HepG2 (cell line): ENCODE measurements around the gene VSTM4. TPM values are rescaled to one million over a fixed set of nuclear protein-coding genes. Genes with fewer than 3 reads are reported as not detected.

Experiments used
- ATAC-seq: fragments of 200-7000 bp; cut with Tn5 transposase; 3 replicates; pipeline ENCODE4 v1.9.1; 2020; ENCODE audit warnings: mild to moderate bottlenecking, moderate library complexity
- BruUV-seq: library from RNA; stranded (reverse); fragments of 400-500 nt; replicated peaks from 2 replicates; lab custom pipeline; 2021; lab: Mats Ljungman, UMichigan
- CTCF ChIA-PET: fragments of 300-600 bp; formaldehyde crosslinking; extraction: SDS; loops from one replicate; lab custom pipeline; 2021; ENCODE audit warnings: low total read pairs, inconsistent platforms, low intra/inter-chr PET ratio; lab: Yijun Ruan, JAX
- POLR2A ChIA-PET: fragments of 350-600 bp; sonication (Branson Sonifier 250); formaldehyde crosslinking; loops from one replicate; lab custom pipeline; 2020; ENCODE audit warnings: antibody characterized with exemption, inconsistent platforms; lab: Yijun Ruan, JAX
- DNase-seq: peaks from one replicate; pipeline ENCODE4 v3.0.0-alpha.2; 2015; ENCODE audit warnings: low spot score
- FAIRE-seq: peaks from 3 replicates; lab custom pipeline; 2011; peaks lifted over from hg19 to GRCh38; lab: Jason Lieb, UNC
- H2AFZ ChIP-seq: one replicate; pipeline ENCODE4 v1.6.1; 2011; ENCODE audit warnings: low read length, inconsistent platforms
- H3K27ac ChIP-seq: fragments of 300-600 bp; 3 replicates; pipeline ENCODE4 v1.8.0; 2011; ENCODE audit warnings: mixed run types, mild to moderate bottlenecking, mixed read lengths, low read length, inconsistent platforms; ENCODE audit not compliant: insufficient read depth; ENCODE audit errors: extremely low read length
- H3K27me3 ChIP-seq, 2 experiments: fragments of 200-600 bp in 1 of 2; 2 replicates in 1 of 2; 3 replicates in 1 of 2; pipeline versions ENCODE4 v1.6.0 to v1.8.0; 2011; ENCODE audit warnings: low read length in 2 of 2, mild to moderate bottlenecking in 2 of 2, moderate library complexity in 2 of 2, inconsistent platforms in 1 of 2; ENCODE audit not compliant: insufficient read depth in 2 of 2, control insufficient read depth in 1 of 2
- H3K36me3 ChIP-seq, 2 experiments: fragments of 200-600 bp in 1 of 2; replicated peaks in 1 of 2; 2 replicates in 1 of 2; 3 replicates in 1 of 2; pipeline versions ENCODE4 v1.5.1 to v1.8.0; 2011; ENCODE audit warnings: low read length in 2 of 2, inconsistent platforms in 1 of 2; ENCODE audit not compliant: insufficient read depth in 2 of 2, control insufficient read depth in 1 of 2
- H3K4me1 ChIP-seq: 2 replicates; pipeline ENCODE4 v1.5.1; 2012; ENCODE audit warnings: low read length, inconsistent platforms; ENCODE audit not compliant: insufficient read depth
- H3K4me2 ChIP-seq: 2 replicates; pipeline ENCODE4 v1.6.0; 2011; ENCODE audit warnings: low read depth, low read length, inconsistent platforms
- H3K4me3 ChIP-seq, 3 experiments: fragments of 200-600 bp in 1 of 3; sonication (generic), shearing (Covaris generic) in 1 of 3; replicated peaks in 1 of 3; 2 replicates each; pipeline ENCODE4 v1.5.1; 2011 to 2016; ENCODE audit warnings: low read length in 3 of 3, inconsistent platforms in 2 of 3, low read depth in 2 of 3, mild to moderate bottlenecking in 2 of 3, control low read depth in 1 of 3, mixed read lengths in 1 of 3; ENCODE audit not compliant: insufficient read depth in 1 of 3
- H3K79me2 ChIP-seq: one replicate; pipeline ENCODE4 v1.6.1; 2011; ENCODE audit warnings: low read length, inconsistent platforms; ENCODE audit not compliant: insufficient read depth
- H3K9ac ChIP-seq: 2 replicates; pipeline ENCODE4 v1.6.0; 2011; ENCODE audit warnings: mild to moderate bottlenecking, low read depth, low read length, inconsistent platforms; ENCODE audit not compliant: insufficient read depth
- H3K9me3 ChIP-seq: 2 replicates; pipeline ENCODE4 v1.5.1; 2012; ENCODE audit warnings: mild to moderate bottlenecking, low read length
- H4K20me1 ChIP-seq: 2 replicates; pipeline ENCODE4 v1.6.0; 2011; ENCODE audit warnings: inconsistent platforms, mild to moderate bottlenecking, low read length, moderate library complexity; ENCODE audit not compliant: insufficient read depth
- CBX2 ChIP-seq, 2 experiments: fragments of 200-600 bp in 1 of 2; sonication (generic); formaldehyde crosslinking in 1 of 2; IDR thresholded peaks; 2 replicates each; pipeline versions ENCODE4 v1.7.0 to v1.8.1; 2018 to 2022; ENCODE audit warnings: low read depth in 2 of 2, low read length in 1 of 2, mild to moderate bottlenecking in 1 of 2, missing genetic modification reagents in 1 of 2
- FOXA3 ChIP-seq: IDR thresholded peaks from 2 replicates; pipeline ENCODE4 v1.6.1; 2016; ENCODE audit warnings: missing genetic modification reagents, missing compliant biosample characterization
- NR1H2 ChIP-seq: sonication (generic); formaldehyde crosslinking; IDR thresholded peaks from 2 replicates; pipeline ENCODE4 v1.8.1; 2022; ENCODE audit warnings: low read depth, missing genetic modification reagents, borderline replicate concordance
- PAWR ChIP-seq: sonication (generic); formaldehyde crosslinking; IDR thresholded peaks from 2 replicates; pipeline ENCODE4 v1.4.0; 2020; ENCODE audit warnings: missing genetic modification reagents, mild to moderate bottlenecking, borderline replicate concordance
- POLR2AphosphoS5 ChIP-seq: IDR thresholded peaks from 2 replicates; pipeline ENCODE4 v1.6.1; 2012; ENCODE audit warnings: low read depth, low read length
- SALL2 ChIP-seq: sonication (generic); formaldehyde crosslinking; IDR thresholded peaks from 2 replicates; pipeline ENCODE4 v1.8.1; 2023; ENCODE audit warnings: mild to moderate bottlenecking, missing genetic modification reagents, inconsistent platforms
- USF2 ChIP-seq, 2 experiments: sonication (generic) in 1 of 2; formaldehyde crosslinking in 1 of 2; IDR thresholded peaks; 2 replicates each; pipeline versions ENCODE4 v1.5.1 to v1.6.1; 2011 to 2020; ENCODE audit warnings: borderline replicate concordance in 1 of 2, low read depth in 1 of 2, low read length in 1 of 2, mild to moderate bottlenecking in 1 of 2, missing genetic modification reagents in 1 of 2, moderate library complexity in 1 of 2
- ZNF564 ChIP-seq: sonication (generic); formaldehyde crosslinking; IDR thresholded peaks from 2 replicates; pipeline ENCODE4 v1.8.1; 2023; ENCODE audit warnings: mild to moderate bottlenecking, missing genetic modification reagents
- WGBS: methylation state at CpG from one replicate; pipeline ENCODE4 v1.1.6; 2017; ENCODE audit warnings: low lambda C conversion rate; 5-methylcytosine and 5-hydroxymethylcytosine counted together
- in situ Hi-C: cut with HindIII; loops from 2 replicates; pipeline ENCODE4 v1.10.0; 2017; ENCODE audit warnings: low pct_unique_long_range_greater_than_20kb; ENCODE audit not compliant: extremely low pct_ligation_motif_present
- intact Hi-C: fragments of 100-400 bp; cut with micrococcal nuclease; formaldehyde crosslinking; loops from one replicate; pipeline ENCODE4 v1.10.0; 2022; ENCODE audit not compliant: unreplicated experiment
- polyA plus RNA-seq, 8 experiments: library from polyadenylated mRNA; depleted of rRNA in 3 of 8; stranded (reverse) in 7 of 8; unstranded in 1 of 8; fragments of >200 nt; fragmentation: Illumina TruSeq in 4 of 8; extraction: Trizol in 4 of 8; gene quantifications; 2 replicates each; pipeline versions ENCODE4 v1.2.1 to v1.2.3, GENCODE V29; 2011 to 2016; ENCODE audit warnings: low read depth in 4 of 8, missing spikeins in 1 of 8, mixed read lengths in 1 of 8; ENCODE audit not compliant: insufficient read depth in 1 of 8
- total RNA-seq, 5 experiments: library from RNA; depleted of rRNA; stranded (reverse); fragments of >200 nt; fragmentation: Illumina TruSeq; extraction: Trizol; gene quantifications; 2 replicates each; pipeline ENCODE4 v1.2.3, GENCODE V29; 2016; ENCODE audit warnings: low read depth in 1 of 5

The VSTM4 gene
- total and polyA plus RNA-seq, 2 of the 13 experiments (the other 11 are each of a cell fraction or from before 2014, with no cell fraction given), result not detected

GRCh38 chr10:49131507-49132361 is 16.4 kb upstream of the VSTM4 start:
- WGBS, result 58% methylated on average over 9 of the region's 37 CpGs
- Histone ChIP-seq H3K27me3 (no peaks in the 10 kb centered on the region; a peak in 2 of 5 replicates), H3K79me2 (no peaks in the 10 kb centered on the region), H3K4me3 (no peak overlapping the region), H3K9me3 (no peaks in the 10 kb centered on the region), H3K36me3 (no peaks in the 10 kb centered on the region), H3K4me1 (no peaks in the 10 kb centered on the region), H4K20me1 (no peaks in the 10 kb centered on the region), H3K4me2 (no peak overlapping the region), H3K9ac (no peak overlapping the region), H3K27ac (no peak overlapping the region), H2AFZ (no peak overlapping the region)
- TF ChIP-seq POLR2AphosphoS5 (no peak), ZNF564 (CRISPR knock-in tag) (no peak), USF2 (IDR thresholded peaks at IDR 0.05; ENCODE audit: low read depth, low read length) (no peak), USF2 (CRISPR knock-in tag; IDR thresholded peaks at IDR 0.05; ENCODE audit: borderline replicate concordance) (no peak), CBX2 (IDR thresholded peaks at IDR 0.05; ENCODE audit: low read depth, low read length) (no peak), CBX2 (CRISPR knock-in tag; IDR thresholded peaks at IDR 0.05; ENCODE audit: low read depth) (no peak), FOXA3 (CRISPR knock-in tag) (no peak), NR1H2 (no peak), PAWR (CRISPR knock-in tag) (no peak), SALL2 (no peak)
- ChIA-PET CTCF (no interaction called here), POLR2A (no interaction called here)
- ATAC-seq (no peak), FAIRE-seq (no peak), DNase-seq (no peak)
- in situ Hi-C loops, result no loop called here
- no TSS peak for BruUV-seq
- intact Hi-C loops, result no loop called here
